CD14-positive monocyte (primary cell): ENCODE data around the gene OR10P1. TPM values are rescaled to one million over a fixed set of nuclear protein-coding genes. Genes with fewer than 3 reads are reported as not detected.

Experiments
- DNase-seq, 3 donors: peaks; one replicate each; pipeline ENCODE4 v3.0.0-alpha.2; 2011 to 2022
- H2AFZ ChIP-seq: 2 replicates; pipeline ENCODE4 v1.6.0; 2012; ENCODE audit warnings: mild to moderate bottlenecking, low read depth, low read length, inconsistent platforms; ENCODE audit not compliant: insufficient read depth, poor library complexity, severe bottlenecking
- H3K27ac ChIP-seq, 2 donors: 1 replicate in 1 of 2; 2 replicates in 1 of 2; pipeline ENCODE4 v1.5.1; 2012 to 2013; ENCODE audit warnings: low read length in 2 of 2, control low read depth in 1 of 2, inconsistent platforms in 1 of 2, low read depth in 1 of 2, mild to moderate bottlenecking in 1 of 2
- H3K27me3 ChIP-seq, 2 donors: one replicate each; pipeline versions ENCODE4 v1.6.0 to v1.6.1; 2011 to 2013; ENCODE audit warnings: low read length in 2 of 2; ENCODE audit not compliant: control insufficient read depth in 2 of 2, insufficient read depth in 2 of 2
- H3K36me3 ChIP-seq, 2 donors: replicated peaks in 1 of 2; 1 replicate in 1 of 2; 2 replicates in 1 of 2; pipeline versions ENCODE4 v1.5.1 to v1.6.1; 2012 to 2013; ENCODE audit warnings: low read length in 2 of 2, control low read depth in 1 of 2, inconsistent platforms in 1 of 2, mild to moderate bottlenecking in 1 of 2; ENCODE audit not compliant: insufficient read depth in 2 of 2, control insufficient read depth in 1 of 2
- H3K4me1 ChIP-seq, 2 donors: 1 replicate in 1 of 2; 2 replicates in 1 of 2; pipeline versions ENCODE4 v1.5.1 to v1.6.1; 2012 to 2013; ENCODE audit warnings: low read length in 2 of 2, control low read depth in 1 of 2, inconsistent platforms in 1 of 2, mild to moderate bottlenecking in 1 of 2, moderate library complexity in 1 of 2; ENCODE audit not compliant: insufficient read depth in 2 of 2, control insufficient read depth in 1 of 2
- H3K4me2 ChIP-seq: replicated peaks from 2 replicates; pipeline ENCODE3; 2012; ENCODE audit warnings: low read length, moderate library complexity, mild to moderate bottlenecking; ENCODE audit not compliant: poor library complexity, severe bottlenecking; ENCODE audit errors: extremely low read depth
- H3K4me3 ChIP-seq, 3 experiments: fragments of 200-600 bp in 1 of 3; sonication (generic) in 1 of 3; replicated peaks in 1 of 3; 1 replicate in 2 of 3; 2 replicates in 1 of 3; pipeline ENCODE4 v1.5.1; 2011 to 2013; ENCODE audit warnings: low read length in 3 of 3, mild to moderate bottlenecking in 3 of 3, control low read depth in 2 of 3, low read depth in 2 of 3, inconsistent platforms in 1 of 3, moderate library complexity in 1 of 3
- H3K79me2 ChIP-seq: 2 replicates; pipeline ENCODE4 v1.6.0; 2012; ENCODE audit warnings: mild to moderate bottlenecking, control low read depth, inconsistent platforms, low read length, moderate library complexity; ENCODE audit not compliant: insufficient read depth
- H3K9ac ChIP-seq: 2 replicates; pipeline ENCODE4 v1.6.0; 2017; ENCODE audit warnings: low read length, mild to moderate bottlenecking; ENCODE audit not compliant: insufficient read depth, poor library complexity, severe bottlenecking
- H3K9me3 ChIP-seq, 2 donors: replicated peaks in 1 of 2; 1 replicate in 1 of 2; 2 replicates in 1 of 2; pipeline versions ENCODE4 v1.5.1 to v1.6.1; 2012 to 2013; ENCODE audit warnings: low read length in 2 of 2, control low read depth in 1 of 2; ENCODE audit not compliant: control insufficient read depth in 1 of 2, insufficient read depth in 1 of 2
- H4K20me1 ChIP-seq: 2 replicates; pipeline ENCODE4 v1.6.0; 2012; ENCODE audit warnings: mild to moderate bottlenecking, low read length, control low read depth, moderate library complexity; ENCODE audit not compliant: insufficient read depth
- H3K27ac Mint-ChIP-seq, 7 donors: one replicate each; pipeline ENCODE4 v1.8.0; 2020; ENCODE audit warnings: mild to moderate bottlenecking in 7 of 7, mixed read lengths in 7 of 7, moderate library complexity in 6 of 7, inconsistent platforms in 2 of 7
- H3K27me3 Mint-ChIP-seq, 3 donors: one replicate each; pipeline ENCODE4 v1.8.0; 2021 to 2022; ENCODE audit warnings: low read depth in 3 of 3, mild to moderate bottlenecking in 3 of 3, mixed read lengths in 3 of 3, moderate library complexity in 3 of 3, inconsistent platforms in 1 of 3
- H3K36me3 Mint-ChIP-seq, 2 donors: one replicate each; pipeline ENCODE4 v1.8.0; 2020; ENCODE audit warnings: mixed read lengths in 2 of 2, inconsistent platforms in 1 of 2, mild to moderate bottlenecking in 1 of 2
- H3K4me1 Mint-ChIP-seq: one replicate; pipeline ENCODE4 v1.8.0; 2020; ENCODE audit warnings: mild to moderate bottlenecking, mixed read lengths
- H3K4me3 Mint-ChIP-seq, 2 donors: one replicate each; pipeline ENCODE4 v1.8.0; 2020; ENCODE audit warnings: mild to moderate bottlenecking in 2 of 2, mixed read lengths in 2 of 2, moderate library complexity in 1 of 2
- H3K9me3 Mint-ChIP-seq, 7 donors: one replicate each; pipeline ENCODE4 v1.8.0; 2020 to 2022; ENCODE audit warnings: mixed read lengths in 7 of 7, mild to moderate bottlenecking in 6 of 7, moderate library complexity in 6 of 7, inconsistent platforms in 2 of 7
- WGBS: methylation state at CpG from one replicate; pipeline ENCODE4 v1.1.5; 2013; ENCODE audit warnings: missing lambda C conversion rate; ENCODE audit not compliant: insufficient coverage; 5-methylcytosine and 5-hydroxymethylcytosine counted together
- intact Hi-C, 2 donors: fragments of 100-400 bp; cut with micrococcal nuclease; formaldehyde crosslinking; loops; one replicate each; pipeline versions ENCODE4 v1.15.0 to v1.15.1; 2023
- polyA plus RNA-seq, 3 donors: library from polyadenylated mRNA; depleted of rRNA in 1 of 3; unstranded in 2 of 3; stranded (reverse) in 1 of 3; fragments of 300-500 nt in 2 of 3; fragments of >200 nt in 1 of 3; fragmentation: Illumina TruSeq in 2 of 3; gene quantifications; 1 replicate in 2 of 3; 2 replicates in 1 of 3; pipeline ENCODE4 v1.2.3, GENCODE V29; 2012 to 2021
- TF ChIP-seq, protein P1 (sequence below): fragments of 200-600 bp; IDR thresholded peaks from one replicate; pipeline ENCODE4 v1.8.0; 2022; ENCODE audit warnings: antibody characterized with exemption, mild to moderate bottlenecking

Gene OR10P1
- polyA plus RNA-seq, 3 donors = not detected

GRCh38 chr12:55633151-55633550 is 3.5 kb upstream of the OR10P1 start:
- Mint-ChIP-seq H3K27me3 (peaks cover 0 to 9% (median 9%) of the 10 kb centered on the region in 3 donors), H3K4me1 (peaks cover 53% of the 10 kb centered on the region), H3K4me3 (no peak overlapping the region), H3K9me3 (no peaks in the 10 kb centered on the region), H3K36me3 (peaks cover 0 to 2% of the 10 kb centered on the region in 2 donors), H3K27ac (peak overlapping the region in 4 of 7 donors; percentile 1 to 61 (median 30))
- H3K9me3 ChIP-seq = no peaks in the 10 kb centered on the region
- no peaks in the 10 kb centered on the region for H3K36me3 ChIP-seq
- no CpG with 5 or more reads among the region's 4 CpGs for WGBS
- peaks cover 36 to 45% of the 10 kb centered on the region in 2 donors for H3K4me1 ChIP-seq
- intact Hi-C loops = no loop called here
- H3K27ac ChIP-seq = no peak overlapping the region
- H3K9ac ChIP-seq = no peak overlapping the region
- H4K20me1 ChIP-seq = no peaks in the 10 kb centered on the region
- H3K4me2 ChIP-seq = peak overlapping the region; percentile 2
- H3K27me3 ChIP-seq = no peaks in the 10 kb centered on the region
- no peak for DNase-seq
- TF ChIP-seq, protein P1, sequence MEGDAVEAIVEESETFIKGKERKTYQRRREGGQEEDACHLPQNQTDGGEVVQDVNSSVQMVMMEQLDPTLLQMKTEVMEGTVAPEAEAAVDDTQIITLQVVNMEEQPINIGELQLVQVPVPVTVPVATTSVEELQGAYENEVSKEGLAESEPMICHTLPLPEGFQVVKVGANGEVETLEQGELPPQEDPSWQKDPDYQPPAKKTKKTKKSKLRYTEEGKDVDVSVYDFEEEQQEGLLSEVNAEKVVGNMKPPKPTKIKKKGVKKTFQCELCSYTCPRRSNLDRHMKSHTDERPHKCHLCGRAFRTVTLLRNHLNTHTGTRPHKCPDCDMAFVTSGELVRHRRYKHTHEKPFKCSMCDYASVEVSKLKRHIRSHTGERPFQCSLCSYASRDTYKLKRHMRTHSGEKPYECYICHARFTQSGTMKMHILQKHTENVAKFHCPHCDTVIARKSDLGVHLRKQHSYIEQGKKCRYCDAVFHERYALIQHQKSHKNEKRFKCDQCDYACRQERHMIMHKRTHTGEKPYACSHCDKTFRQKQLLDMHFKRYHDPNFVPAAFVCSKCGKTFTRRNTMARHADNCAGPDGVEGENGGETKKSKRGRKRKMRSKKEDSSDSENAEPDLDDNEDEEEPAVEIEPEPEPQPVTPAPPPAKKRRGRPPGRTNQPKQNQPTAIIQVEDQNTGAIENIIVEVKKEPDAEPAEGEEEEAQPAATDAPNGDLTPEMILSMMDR = no peak
- no peak overlapping the region for H3K4me3 ChIP-seq
- peak overlapping the region; percentile 59 for H2AFZ ChIP-seq
- H3K79me2 ChIP-seq = no peaks in the 10 kb centered on the region

DNA sequence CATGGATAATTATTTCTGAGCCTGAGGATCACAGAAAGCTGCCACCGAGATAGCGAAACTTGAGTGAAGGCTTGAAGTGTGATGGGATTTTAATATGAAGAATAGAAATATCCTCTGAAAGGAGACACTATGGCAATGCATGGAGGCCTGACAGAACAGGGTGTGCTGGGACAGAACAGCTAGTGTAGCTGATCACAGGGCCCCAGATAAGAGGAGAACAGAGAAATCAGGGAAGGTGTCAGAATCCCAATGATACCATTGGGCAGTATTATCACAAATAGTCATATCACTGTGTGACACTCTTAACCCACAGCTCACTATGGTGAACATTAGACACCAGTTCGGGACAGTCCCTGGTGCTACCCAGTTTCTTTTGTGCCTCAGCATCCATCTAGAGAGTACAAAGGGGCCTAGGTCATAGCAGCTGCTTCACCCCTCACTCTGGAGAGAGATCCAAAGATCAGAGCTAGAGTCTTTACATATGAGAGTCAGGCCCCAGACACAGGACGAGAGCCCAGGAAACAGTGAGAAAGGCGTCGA is 506 bp upstream of the OR10P1 start:
- Histone ChIP-seq H3K36me3 (no peaks in the 10 kb centered on the region), H3K79me2 (no peaks in the 10 kb centered on the region), H3K4me3 (no peak overlapping the region), H2AFZ (no peak overlapping the region), H3K27me3 (no peaks in the 10 kb centered on the region), H4K20me1 (no peaks in the 10 kb centered on the region), H3K9ac (no peak overlapping the region), H3K27ac (no peak overlapping the region), H3K9me3 (no peaks in the 10 kb centered on the region), H3K4me2 (no peak overlapping the region), H3K4me1 (peaks cover 37 to 39% of the 10 kb centered on the region in 2 donors)
- Mint-ChIP-seq H3K27me3 (peaks cover 0 to 9% (median 4%) of the 10 kb centered on the region in 3 donors), H3K4me3 (no peak overlapping the region), H3K27ac (no peak overlapping the region), H3K36me3 (peaks cover 1 to 2% of the 10 kb centered on the region in 2 donors), H3K9me3 (no peaks in the 10 kb centered on the region), H3K4me1 (peaks cover 41% of the 10 kb centered on the region)
- WGBS = 100% methylated on average over 6 of the region's 6 CpGs
- intact Hi-C loops = no loop called here
- TF ChIP-seq, protein P1 = no peak
- no peak for DNase-seq
